HG03060 (cell line): Measurements from ENCODE around the gene ECM2.

Experiments
- ATAC-seq: cut with Tn5 transposase; IDR thresholded peaks from one replicate; pipeline ENCODE4 v1.9.1; 2021; ENCODE audit warnings: low read depth, moderate number of reproducible peaks; ENCODE audit not compliant: unreplicated experiment

ECM2 gene

DNA sequence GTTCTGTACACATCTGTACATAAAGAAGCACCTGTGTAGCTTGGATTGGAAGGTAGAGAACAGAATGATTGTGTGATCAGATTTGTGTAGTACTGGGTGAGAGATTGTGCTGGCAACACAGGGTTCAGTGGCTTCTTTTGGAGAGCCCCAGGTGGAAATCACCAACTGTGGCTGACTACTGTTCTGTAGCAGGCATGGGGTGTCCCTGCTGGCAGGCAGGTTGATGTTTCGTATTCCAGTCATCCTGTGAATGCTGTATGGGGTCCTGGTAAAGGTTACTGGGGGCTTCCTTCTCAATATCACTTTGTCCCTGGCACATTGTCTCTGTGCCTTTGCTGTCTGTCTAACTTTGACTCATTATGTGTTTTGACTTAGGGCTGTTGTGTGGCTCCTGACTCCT is 58.8 kb downstream of the ECM2 start:
- no peak for ATAC-seq

- ATAC-seq: no peak
Observed at GRCh38 chr9:92474587-92474986, 61.2 kb downstream of the ECM2 start.

DNA sequence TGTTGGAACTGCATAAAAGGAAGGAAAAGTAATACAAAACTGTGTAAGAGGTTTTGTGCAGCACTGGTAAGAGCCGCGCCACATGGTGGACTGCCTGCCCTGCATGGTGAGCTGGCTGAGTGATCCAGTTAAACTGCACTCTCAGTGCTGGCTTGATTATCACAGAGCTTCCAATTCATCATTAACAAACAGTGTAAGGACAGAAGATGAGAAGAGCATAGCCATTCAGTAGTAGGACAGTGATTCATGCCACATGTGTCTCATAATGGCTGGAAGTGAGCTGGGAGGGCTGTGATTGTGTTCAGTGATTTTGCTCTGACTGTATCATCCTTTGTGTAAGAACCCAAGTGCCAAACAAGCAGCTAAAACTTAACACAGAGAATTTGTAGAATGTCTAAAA is 67.6 kb downstream of the ECM2 start:
- ATAC-seq: no peak

GRCh38 chr9:92467511-92467910 is 68.3 kb downstream of the ECM2 start:
- ATAC-seq: no peak

GRCh38 chr9:92467041-92467440 is 68.7 kb downstream of the ECM2 start:
- ATAC-seq: no peak

- ATAC-seq: no peak
Observed at GRCh38 chr9:92463984-92464383, 71.8 kb downstream of the ECM2 start.

DNA sequence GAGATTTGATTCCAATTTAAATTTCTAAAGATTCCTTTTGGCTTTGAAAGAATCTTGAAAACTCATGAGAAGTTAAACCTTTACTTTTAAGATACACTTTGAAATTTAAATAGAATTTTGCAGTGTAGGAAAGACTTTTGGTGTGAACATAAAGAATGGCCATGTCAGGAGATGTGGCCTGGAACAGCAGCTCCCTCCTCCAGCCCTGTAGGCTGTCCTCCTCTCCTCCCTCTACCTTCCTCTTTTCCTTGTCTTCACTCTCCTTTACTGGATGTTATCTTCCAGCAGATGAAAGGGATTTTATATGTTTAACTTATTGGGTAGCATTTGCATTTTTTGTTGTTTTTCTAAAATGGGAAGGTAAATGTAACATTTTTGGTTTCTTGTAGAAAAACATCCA is 72.4 kb downstream of the ECM2 start:
- no peak for ATAC-seq

DNA sequence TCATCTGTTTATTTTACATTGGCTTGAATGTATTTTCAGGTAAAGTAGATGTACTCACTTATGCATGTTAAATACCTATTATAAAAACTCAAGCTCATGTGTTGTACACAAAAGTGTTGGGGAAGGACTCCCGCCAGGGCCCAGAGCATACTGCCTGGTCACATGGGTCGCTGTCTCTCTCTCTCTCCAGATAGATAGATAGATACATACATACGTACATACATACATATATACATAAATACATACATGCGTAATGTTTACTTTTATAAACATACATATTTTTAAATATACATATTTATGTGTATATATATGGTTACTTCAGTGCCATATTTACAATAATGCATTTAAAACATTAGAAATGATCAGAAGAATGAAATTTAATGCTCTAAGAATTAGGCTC is 78.2 kb downstream of the ECM2 start:
- no peak for ATAC-seq

GRCh38 chr9:92455217-92455616 is 80.6 kb downstream of the ECM2 start:
- no peak for ATAC-seq

- no peak for ATAC-seq
Observed at GRCh38 chr9:92446536-92446935, 89.3 kb downstream of the ECM2 start.
